ENCODE measurements around the gene ST6GALNAC2.
"Not testable (repeated sequence)": the region's sequence is repeated elsewhere in the genome, so short reads cannot be mapped to it uniquely, and the experiment has no call there.

ST6GALNAC2 gene

DNA sequence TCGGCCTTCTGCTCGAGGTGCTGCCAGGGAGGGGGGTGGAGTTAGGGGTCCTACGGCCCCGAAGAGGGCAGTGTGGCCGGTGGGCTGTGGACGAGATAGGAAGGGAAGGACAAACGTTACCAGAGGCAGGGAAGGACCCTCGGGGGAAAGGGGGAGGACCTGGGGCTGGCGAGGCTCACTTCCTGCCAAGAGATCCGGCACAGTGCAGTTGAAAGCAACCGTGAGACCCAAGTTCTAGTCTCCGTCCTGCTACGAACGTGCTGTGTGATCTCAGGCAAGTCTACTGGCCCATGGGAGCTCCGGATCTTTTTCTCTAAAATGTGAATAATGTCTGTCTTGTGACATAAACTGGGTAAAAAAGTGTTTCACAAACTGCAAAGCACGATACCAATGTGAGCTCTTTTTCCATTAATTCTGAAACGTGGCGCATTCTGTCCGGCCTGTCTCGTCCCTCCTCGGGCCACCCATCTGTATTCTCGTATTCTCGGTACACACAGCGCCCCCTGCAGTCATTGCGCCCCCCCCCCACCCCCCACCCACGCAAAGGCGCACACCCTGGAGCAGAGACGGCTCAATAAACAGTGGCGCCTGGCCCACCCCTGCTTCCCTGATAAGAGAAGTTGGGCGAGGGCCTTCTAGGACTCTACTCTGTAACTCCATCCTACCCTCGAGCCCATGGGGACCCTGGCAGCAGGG, 57.0 kb downstream of the ST6GALNAC2 start:
- peak; percentile 26 for DNase-seq (ENCODE audit: low spot score)

DNA sequence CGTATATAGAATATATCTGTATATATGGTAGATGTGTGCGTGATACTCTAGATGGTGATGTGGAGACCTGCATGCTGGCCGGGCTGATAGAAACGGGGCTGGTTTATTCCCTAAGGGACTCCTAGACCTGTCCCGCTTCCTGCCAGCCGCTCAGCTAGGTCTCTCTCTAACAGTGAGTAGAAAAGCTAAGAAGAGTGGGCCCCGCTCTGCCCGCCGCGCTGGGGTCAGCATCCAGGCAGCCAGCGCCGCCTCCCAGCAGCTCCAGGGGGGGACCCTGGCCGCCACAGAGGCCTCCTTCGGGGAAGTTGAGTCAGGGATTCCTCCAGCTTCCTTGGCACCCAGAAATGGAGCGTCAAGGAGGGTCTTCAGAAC, 57.5 kb downstream of the ST6GALNAC2 start:
- no peak for DNase-seq (ENCODE audit: low spot score)

DNA sequence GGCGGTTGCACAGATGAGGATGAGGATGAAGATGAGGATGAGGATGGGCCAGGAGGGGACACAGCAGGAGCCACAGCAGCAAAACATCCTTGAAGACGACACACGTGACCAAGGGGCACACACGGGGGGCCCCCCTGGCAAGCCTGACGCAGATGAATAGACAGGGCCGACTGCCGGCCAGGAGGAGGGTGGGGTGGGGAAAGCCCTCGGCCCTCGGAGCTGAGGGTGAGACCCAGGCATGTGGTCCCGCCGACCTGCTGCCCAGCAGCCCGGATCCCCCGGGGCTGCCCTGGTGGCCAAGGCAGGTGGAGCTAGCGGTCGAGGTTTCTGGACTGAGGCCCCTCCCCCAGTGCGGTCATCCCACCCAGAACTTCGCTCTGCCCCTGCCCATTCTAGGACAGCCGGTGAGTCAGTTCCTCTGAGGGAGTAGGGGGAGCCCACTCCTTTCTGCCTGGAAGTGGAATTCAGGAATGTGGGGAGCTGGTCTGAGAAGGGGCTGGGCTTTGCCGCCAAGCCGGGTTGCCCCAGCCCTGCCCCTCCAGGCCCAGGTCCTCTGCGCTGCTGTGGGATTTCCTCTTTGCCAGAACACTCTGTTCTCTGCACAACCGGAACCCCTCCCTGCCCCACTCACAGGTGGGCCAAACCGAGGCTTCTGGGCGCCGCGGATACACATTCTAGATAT, 58.1 kb downstream of the ST6GALNAC2 start:
- DNase-seq (ENCODE audit: low spot score) = no peak

DNA sequence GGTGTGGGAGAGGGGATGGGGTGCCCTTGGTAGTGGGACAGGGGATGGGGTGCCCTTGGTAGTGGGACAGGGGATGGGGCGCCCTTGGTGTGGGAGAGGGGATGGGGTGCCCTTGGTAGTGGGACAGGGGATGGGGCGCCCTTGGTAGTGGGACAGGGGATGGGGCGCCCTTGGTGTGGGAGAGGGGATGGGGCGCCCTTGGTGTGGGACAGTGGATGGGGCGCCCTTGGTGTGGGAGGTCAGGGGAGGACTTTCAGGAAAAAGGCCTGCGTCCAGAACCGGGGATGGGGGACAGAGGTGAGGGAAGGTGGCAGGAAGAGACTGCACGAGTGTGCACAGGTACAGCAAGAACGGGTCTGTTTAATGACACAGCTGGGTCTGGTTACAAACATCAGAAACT, 58.6 kb downstream of the ST6GALNAC2 start:
- not testable (repeated sequence) for DNase-seq (ENCODE audit: low spot score)

DNA sequence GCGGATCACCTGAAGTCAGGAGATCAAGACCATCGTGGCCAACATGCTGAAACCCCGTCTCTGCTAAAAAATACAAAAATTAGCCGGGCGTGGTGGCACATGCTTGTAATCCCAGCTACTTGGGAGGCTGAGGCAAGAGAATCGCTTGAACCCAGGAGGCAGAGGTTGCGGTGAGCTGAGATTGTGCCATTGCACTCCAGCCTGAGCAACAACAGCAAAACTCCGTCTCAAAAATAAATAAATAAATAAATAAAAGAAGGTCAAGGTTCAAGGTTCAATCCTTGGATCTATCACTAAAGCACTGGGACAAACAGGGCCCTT, 60.2 kb downstream of the ST6GALNAC2 start:
- DNase-seq (ENCODE audit: low spot score) = not testable (repeated sequence)

DNA sequence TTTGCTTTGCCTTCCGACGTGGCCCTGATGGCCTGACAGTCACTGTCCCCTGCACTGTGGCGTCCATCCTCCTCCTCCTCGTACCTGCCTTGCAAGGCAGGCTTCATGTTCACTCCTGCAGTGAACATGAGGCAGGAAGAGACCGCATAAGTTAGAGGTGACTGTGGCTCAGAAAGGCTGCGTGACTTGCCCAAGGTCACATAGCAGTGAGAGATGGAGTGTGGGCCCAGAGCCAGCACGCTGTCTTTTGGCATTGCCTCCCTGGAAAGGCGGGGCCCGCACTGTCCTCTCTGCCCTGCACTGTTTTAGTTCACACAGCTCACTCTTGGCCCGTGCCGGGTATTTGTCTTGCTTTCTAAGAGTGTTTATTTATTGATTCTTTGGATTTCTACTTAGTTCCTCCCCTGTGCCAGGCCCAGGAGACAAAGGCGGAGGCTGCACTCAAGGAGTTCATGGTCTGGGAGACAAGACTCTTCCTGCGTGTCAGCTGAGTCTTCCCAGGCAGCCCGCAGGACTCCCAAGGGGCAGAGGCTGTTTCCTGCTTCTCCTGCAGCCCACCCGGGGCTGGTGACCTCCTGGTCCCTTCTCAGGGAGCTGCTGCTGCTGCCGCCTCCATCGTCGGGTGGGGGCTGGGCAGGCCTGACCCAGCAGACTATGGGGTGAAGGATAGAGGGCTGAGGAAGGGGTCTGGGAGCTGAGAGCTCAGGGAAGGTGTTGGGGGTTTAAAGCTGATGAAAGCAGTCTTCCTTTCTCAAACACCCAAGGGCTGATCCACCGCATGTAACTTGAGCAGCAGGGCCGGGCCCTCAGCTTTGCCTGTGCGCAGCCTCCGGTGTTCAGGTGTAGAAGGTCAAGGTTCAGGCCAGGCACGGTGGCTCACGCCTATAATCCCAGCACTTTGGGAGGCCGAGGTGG, 60.8 kb downstream of the ST6GALNAC2 start:
- DNase-seq (ENCODE audit: low spot score) = peak; percentile 59

DNA sequence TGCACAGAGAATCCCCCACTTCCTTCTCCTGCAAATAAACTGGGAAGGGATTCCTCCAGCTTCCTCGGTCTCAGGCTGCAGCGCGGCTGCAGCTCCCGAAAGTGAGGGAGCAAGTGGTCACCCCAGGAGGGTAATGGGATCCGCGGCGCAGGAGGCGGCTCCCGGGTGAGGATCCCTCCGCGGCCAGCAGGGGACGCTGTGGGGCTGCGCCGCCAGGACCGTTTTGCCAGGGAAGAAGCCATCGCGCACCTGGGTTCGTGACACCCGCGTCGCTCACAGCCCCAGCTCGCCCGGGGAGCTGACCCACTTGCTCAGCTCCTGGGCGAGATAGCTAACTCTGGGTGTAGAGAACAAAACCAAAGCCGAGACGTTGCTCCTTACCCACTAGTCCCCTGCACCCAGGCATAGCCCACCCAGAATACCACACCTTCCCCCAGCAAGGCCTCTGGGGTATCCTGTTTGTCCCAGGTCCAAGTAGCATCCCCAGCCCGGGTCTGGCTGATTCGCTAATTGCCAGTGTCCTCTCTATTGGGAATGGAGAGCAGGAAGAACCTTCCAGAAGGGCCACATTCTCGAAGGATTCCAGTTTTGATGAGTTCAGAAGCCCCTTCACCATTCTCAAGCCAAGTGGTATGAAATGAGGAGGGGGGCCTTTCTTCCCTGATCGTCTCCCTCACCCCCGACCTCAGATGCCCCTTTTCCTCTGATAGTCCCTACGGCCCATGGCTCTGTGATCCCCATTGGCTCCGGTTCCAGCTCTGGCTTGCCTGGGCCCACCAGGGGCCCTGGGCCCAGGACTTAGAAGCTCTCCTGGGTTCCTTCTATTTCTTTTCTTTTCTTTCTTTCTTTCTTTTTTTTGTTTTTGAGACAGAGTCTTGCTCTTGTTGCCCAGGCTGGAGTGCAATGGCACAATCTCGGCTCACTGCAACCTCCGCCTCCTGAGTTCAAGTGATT, 62.3 kb downstream of the ST6GALNAC2 start:
- peak; percentile 87 for DNase-seq (ENCODE audit: low spot score)

DNA sequence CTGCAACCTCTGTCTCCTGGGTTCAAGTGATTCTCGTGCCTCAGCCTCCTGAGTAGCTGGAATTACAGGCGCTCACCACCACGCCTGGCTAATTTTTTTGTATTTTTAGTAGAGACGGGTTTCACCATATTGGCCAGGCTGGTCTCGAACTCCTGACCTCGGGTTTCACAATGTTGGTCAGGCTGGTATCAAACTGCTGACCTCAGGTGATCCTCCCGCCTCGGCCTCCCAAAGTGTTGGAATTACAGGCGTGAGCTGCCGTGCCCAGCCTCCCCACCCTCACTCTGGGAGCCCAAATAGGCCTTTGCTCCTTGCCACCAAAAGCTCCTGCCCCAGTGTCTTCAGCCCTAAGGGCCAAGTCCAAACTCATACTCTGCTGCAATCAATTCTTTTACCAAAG, 64.0 kb downstream of the ST6GALNAC2 start:
- not testable (repeated sequence) for DNase-seq (ENCODE audit: low spot score)

DNA sequence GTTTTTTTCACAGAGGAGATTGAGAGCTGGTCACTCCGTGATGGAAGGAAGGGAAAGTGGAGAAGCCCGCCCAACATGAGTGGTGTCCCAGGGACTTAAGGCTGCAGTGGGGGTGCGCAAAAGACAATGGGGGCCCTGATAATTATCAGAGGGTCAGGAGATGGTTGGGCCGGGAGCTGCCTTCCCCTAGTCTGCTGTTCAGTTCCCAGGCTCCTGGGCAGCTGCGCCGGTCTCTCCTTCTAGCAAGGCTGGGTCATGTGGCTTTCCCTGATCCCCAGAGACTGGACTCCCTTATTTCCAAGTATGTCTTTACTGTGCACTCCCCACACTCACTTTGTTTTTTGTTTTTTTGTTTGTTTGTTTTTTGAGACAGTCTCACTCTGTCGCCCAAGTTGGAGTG, 64.4 kb downstream of the ST6GALNAC2 start:
- DNase-seq (ENCODE audit: low spot score) = no peak

DNA sequence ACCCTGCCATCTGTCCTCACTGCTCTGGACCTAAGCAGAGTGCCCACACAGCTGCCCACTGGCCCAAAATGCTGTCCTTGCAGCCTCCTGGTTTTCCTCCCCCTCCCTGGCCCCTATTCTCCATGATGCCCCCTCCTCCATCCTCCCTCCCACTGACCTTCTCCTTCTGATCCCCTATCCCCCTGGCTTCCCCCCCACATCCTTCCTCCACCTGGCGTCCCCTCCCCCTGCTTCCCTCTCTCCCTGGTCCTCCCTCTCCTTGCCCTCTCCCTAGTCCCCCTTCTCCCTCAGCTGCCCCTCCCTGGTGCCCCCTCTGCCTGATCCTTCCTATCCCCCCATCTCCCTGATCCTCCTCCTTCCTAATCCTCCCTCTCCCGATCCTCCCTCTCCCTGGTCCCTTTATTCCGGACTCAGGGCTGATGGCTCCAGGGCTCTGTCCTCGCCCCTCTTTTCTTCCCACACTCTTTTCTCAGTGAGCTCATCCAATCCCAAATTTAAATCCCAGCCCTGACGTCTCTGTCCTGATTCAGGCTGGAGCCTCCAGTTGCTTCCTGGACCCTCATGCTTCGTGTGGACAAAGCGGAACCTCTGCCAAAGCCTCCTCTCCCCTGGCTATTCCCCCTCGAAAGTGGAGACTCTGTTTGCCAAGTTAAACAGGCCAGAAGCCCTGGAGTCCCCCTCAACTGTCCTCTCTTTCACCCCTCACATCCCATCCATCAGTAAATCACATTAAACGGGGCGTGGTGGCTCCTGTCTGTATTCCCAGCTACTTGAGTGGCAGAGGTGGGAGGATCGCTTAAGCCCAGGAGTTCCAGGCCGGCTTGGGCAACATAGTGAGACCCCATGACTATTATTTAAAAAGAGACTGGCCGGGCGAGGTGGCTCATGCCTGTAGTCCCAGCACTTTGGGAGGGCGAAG, 66.4 kb downstream of the ST6GALNAC2 start:
- DNase-seq (ENCODE audit: low spot score) = no peak

DNA sequence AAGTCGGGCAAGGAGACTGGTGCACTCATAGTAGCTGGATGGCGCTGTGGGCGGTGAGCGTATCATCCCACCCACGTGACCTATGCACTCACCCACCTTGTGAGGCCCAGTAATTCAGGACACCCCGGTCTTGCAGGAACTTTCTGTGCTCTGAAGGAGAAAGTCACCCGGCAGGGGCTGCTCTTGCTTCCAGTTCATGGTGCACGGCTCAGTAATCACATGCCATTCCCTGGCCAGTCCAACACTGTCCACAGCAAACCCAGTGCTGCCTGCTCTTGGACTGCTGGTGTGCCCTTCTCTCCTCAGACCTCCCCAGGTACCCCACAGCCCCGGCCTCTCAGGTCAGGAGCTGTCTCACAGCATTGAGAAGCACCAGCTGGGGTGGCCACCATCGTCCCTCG, 68.0 kb downstream of the ST6GALNAC2 start:
- DNase-seq (ENCODE audit: low spot score) = no peak

All from GM03348 (cell line).